ENCODE data around the gene TUBGCP4. TPM values are rescaled to one million over a fixed set of nuclear protein-coding genes. Genes with fewer than 3 reads are reported as not detected.

Gene TUBGCP4
- total RNA-seq, 6 experiments from 2014 or later, result 8.0 to 14.0 (median 9.5) TPM

GRCh38 chr15:43429687-43430086, 58.8 kb downstream of the TUBGCP4 start:
- DNase-seq, result no peak
- no peak overlapping the region for H3K4me3 ChIP-seq
- WGBS (ENCODE audit: insufficient coverage, low coverage, low lambda C conversion rate, missing lambda C conversion rate), result 55% methylated on average over 3 of the region's 3 CpGs
- intact Hi-C loops (cut with DNase I), result no loop called here
- H3K4me1 ChIP-seq, result no peaks in the 10 kb centered on the region
- no peak for ATAC-seq
- no peaks in the 10 kb centered on the region for H3K9me3 ChIP-seq
- no peak overlapping the region for H3K27ac ChIP-seq
- no peak for TF ChIP-seq POLR2A (IDR thresholded peaks at IDR 0.05)
- TF ChIP-seq, protein P1, sequence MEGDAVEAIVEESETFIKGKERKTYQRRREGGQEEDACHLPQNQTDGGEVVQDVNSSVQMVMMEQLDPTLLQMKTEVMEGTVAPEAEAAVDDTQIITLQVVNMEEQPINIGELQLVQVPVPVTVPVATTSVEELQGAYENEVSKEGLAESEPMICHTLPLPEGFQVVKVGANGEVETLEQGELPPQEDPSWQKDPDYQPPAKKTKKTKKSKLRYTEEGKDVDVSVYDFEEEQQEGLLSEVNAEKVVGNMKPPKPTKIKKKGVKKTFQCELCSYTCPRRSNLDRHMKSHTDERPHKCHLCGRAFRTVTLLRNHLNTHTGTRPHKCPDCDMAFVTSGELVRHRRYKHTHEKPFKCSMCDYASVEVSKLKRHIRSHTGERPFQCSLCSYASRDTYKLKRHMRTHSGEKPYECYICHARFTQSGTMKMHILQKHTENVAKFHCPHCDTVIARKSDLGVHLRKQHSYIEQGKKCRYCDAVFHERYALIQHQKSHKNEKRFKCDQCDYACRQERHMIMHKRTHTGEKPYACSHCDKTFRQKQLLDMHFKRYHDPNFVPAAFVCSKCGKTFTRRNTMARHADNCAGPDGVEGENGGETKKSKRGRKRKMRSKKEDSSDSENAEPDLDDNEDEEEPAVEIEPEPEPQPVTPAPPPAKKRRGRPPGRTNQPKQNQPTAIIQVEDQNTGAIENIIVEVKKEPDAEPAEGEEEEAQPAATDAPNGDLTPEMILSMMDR (IDR thresholded peaks at IDR 0.05), result no peak
- peaks cover 0 to 28% (median 6%) of the 10 kb centered on the region in 4 donors for H3K36me3 ChIP-seq
- H3K27me3 ChIP-seq, result no peaks in the 10 kb centered on the region

DNA sequence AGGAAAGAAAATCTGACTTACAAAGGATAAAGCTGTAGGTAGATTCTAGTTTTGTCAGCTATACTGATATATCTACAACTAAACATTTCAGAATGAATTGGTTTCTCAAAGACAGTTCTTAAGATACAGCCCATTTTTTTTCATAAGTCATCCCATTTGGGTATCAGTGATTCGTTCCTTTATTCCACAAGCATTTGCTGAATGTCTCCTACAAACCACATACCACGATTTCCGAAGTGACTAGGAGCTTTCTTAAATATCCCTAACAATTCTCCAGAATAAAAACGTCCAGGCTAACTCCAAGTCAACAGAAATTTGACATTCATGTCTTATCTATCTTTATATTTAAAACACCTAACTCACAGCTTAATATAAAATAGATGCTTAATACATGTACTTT, 62.3 kb downstream of the TUBGCP4 start:
- DNase-seq (no peak), ATAC-seq (no peak)
- Histone ChIP-seq H3K9me3 (no peaks in the 10 kb centered on the region), H3K27me3 (no peaks in the 10 kb centered on the region), H3K27ac (no peak overlapping the region), H3K4me1 (no peaks in the 10 kb centered on the region), H3K36me3 (peaks cover 0 to 23% (median under 1%) of the 10 kb centered on the region in 4 donors), H3K4me3 (no peak overlapping the region)
- TF ChIP-seq, protein P1 (IDR thresholded peaks at IDR 0.05), result no peak
- no peak for TF ChIP-seq POLR2A (IDR thresholded peaks at IDR 0.05)
- WGBS (ENCODE audit: insufficient coverage, low coverage, low lambda C conversion rate, missing lambda C conversion rate), result 82% methylated on average over 4 of the region's 4 CpGs
- intact Hi-C loops (cut with DNase I), result no loop called here

- H3K27ac ChIP-seq, result no peak overlapping the region
- no peak for ATAC-seq
- WGBS (ENCODE audit: insufficient coverage, low coverage, low lambda C conversion rate, missing lambda C conversion rate), result 86% methylated on average over 3 of the region's 3 CpGs
- TF ChIP-seq, protein P1 (IDR thresholded peaks at IDR 0.05), result no peak
- TF ChIP-seq POLR2A (IDR thresholded peaks at IDR 0.05), result no peak
- no peaks in the 10 kb centered on the region for H3K4me1 ChIP-seq
- intact Hi-C loops (cut with DNase I), result no loop called here
- H3K27me3 ChIP-seq, result no peaks in the 10 kb centered on the region
- H3K9me3 ChIP-seq, result no peaks in the 10 kb centered on the region
- DNase-seq, result no peak
- no peak overlapping the region for H3K4me3 ChIP-seq
- H3K36me3 ChIP-seq, result peaks cover 0 to 23% (median under 1%) of the 10 kb centered on the region in 4 donors
Observed at GRCh38 chr15:43433661-43434303, 62.9 kb downstream of the TUBGCP4 start.

GRCh38 chr15:43434446-43434845, 63.5 kb downstream of the TUBGCP4 start:
- Histone ChIP-seq H3K36me3 (peaks cover 0 to 23% (median under 1%) of the 10 kb centered on the region in 4 donors), H3K9me3 (no peaks in the 10 kb centered on the region), H3K27me3 (no peaks in the 10 kb centered on the region), H3K27ac (no peak overlapping the region), H3K4me1 (no peaks in the 10 kb centered on the region), H3K4me3 (no peak overlapping the region)
- DNase-seq (no peak), ATAC-seq (no peak)
- intact Hi-C loops (cut with DNase I), result no loop called here
- no peak for TF ChIP-seq POLR2A (IDR thresholded peaks at IDR 0.05)
- TF ChIP-seq, protein P1 (IDR thresholded peaks at IDR 0.05), result no peak

Measured in right lobe of liver (tissue), 6 donors.